DMS153 treated with DMSO at 0.1 percent for 48 hours (cell line): ENCODE measurements around the gene STRBP.

ENCODE experiments used
- DNase-seq: peaks from one replicate; lab custom pipeline; 2025; ENCODE audit not compliant: unreplicated experiment; lab: John Stamatoyannopoulos, UW

The STRBP gene

DNA sequence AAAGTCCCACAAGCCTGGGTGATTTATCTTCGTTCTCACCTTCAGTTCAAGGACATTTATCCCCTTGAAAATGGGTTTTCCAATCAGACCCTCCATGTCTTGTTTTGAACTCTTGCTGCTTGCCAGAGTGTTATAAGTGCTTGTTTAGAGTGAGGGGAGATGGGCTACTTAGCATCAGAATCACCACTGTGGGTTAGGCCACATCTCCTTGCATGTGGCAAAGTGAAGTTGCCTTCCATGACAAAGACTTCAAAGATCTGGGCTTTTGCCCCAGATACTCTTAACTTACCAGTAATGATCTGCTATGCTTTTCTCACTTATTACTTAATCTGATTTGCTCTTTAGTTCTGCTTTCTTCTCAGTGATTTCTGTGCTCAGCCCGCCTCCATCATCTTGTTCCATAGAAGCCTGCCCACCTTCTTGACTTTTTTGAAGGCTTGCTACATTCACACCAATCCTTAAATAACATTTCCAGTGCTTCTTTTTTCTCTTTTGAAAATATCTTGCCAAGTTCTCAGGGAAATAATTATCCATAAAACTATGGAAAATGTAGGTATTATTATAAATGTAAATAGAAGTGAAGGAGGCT, 195.9 kb downstream of the STRBP start:
- no peak for DNase-seq
